HepG2 (cell line): ENCODE results near the gene TAF1C. TPM values are rescaled to one million over a fixed set of nuclear protein-coding genes. Genes with fewer than 3 reads are reported as not detected.

Source experiments
- ATAC-seq: fragments of 200-7000 bp; cut with Tn5 transposase; 3 replicates; pipeline ENCODE4 v1.9.1; 2020; ENCODE audit warnings: mild to moderate bottlenecking, moderate library complexity
- BruUV-seq: library from RNA; stranded (reverse); fragments of 400-500 nt; replicated peaks from 2 replicates; lab custom pipeline; 2021; lab: Mats Ljungman, UMichigan
- CTCF ChIA-PET: fragments of 300-600 bp; formaldehyde crosslinking; extraction: SDS; loops from one replicate; lab custom pipeline; 2021; ENCODE audit warnings: low total read pairs, inconsistent platforms, low intra/inter-chr PET ratio; lab: Yijun Ruan, JAX
- POLR2A ChIA-PET: fragments of 350-600 bp; sonication (Branson Sonifier 250); formaldehyde crosslinking; loops from one replicate; lab custom pipeline; 2020; ENCODE audit warnings: antibody characterized with exemption, inconsistent platforms; lab: Yijun Ruan, JAX
- DNase-seq: peaks from one replicate; pipeline ENCODE4 v3.0.0-alpha.2; 2015; ENCODE audit warnings: low spot score
- FAIRE-seq: peaks from 3 replicates; lab custom pipeline; 2011; peaks lifted over from hg19 to GRCh38; lab: Jason Lieb, UNC
- H2AFZ ChIP-seq: one replicate; pipeline ENCODE4 v1.6.1; 2011; ENCODE audit warnings: low read length, inconsistent platforms
- H3K27ac ChIP-seq: fragments of 300-600 bp; 3 replicates; pipeline ENCODE4 v1.8.0; 2011; ENCODE audit warnings: mixed run types, mild to moderate bottlenecking, mixed read lengths, low read length, inconsistent platforms; ENCODE audit not compliant: insufficient read depth; ENCODE audit errors: extremely low read length
- H3K27me3 ChIP-seq, 2 experiments: fragments of 200-600 bp in 1 of 2; 2 replicates in 1 of 2; 3 replicates in 1 of 2; pipeline versions ENCODE4 v1.6.0 to v1.8.0; 2011; ENCODE audit warnings: low read length in 2 of 2, mild to moderate bottlenecking in 2 of 2, moderate library complexity in 2 of 2, inconsistent platforms in 1 of 2; ENCODE audit not compliant: insufficient read depth in 2 of 2, control insufficient read depth in 1 of 2
- H3K36me3 ChIP-seq, 2 experiments: fragments of 200-600 bp in 1 of 2; replicated peaks in 1 of 2; 2 replicates in 1 of 2; 3 replicates in 1 of 2; pipeline versions ENCODE4 v1.5.1 to v1.8.0; 2011; ENCODE audit warnings: low read length in 2 of 2, inconsistent platforms in 1 of 2; ENCODE audit not compliant: insufficient read depth in 2 of 2, control insufficient read depth in 1 of 2
- H3K4me1 ChIP-seq: 2 replicates; pipeline ENCODE4 v1.5.1; 2012; ENCODE audit warnings: low read length, inconsistent platforms; ENCODE audit not compliant: insufficient read depth
- H3K4me2 ChIP-seq: 2 replicates; pipeline ENCODE4 v1.6.0; 2011; ENCODE audit warnings: low read depth, low read length, inconsistent platforms
- H3K4me3 ChIP-seq, 3 experiments: fragments of 200-600 bp in 1 of 3; sonication (generic), shearing (Covaris generic) in 1 of 3; replicated peaks in 1 of 3; 2 replicates each; pipeline ENCODE4 v1.5.1; 2011 to 2016; ENCODE audit warnings: low read length in 3 of 3, inconsistent platforms in 2 of 3, low read depth in 2 of 3, mild to moderate bottlenecking in 2 of 3, control low read depth in 1 of 3, mixed read lengths in 1 of 3; ENCODE audit not compliant: insufficient read depth in 1 of 3
- H3K79me2 ChIP-seq: one replicate; pipeline ENCODE4 v1.6.1; 2011; ENCODE audit warnings: low read length, inconsistent platforms; ENCODE audit not compliant: insufficient read depth
- H3K9ac ChIP-seq: 2 replicates; pipeline ENCODE4 v1.6.0; 2011; ENCODE audit warnings: mild to moderate bottlenecking, low read depth, low read length, inconsistent platforms; ENCODE audit not compliant: insufficient read depth
- H3K9me3 ChIP-seq: 2 replicates; pipeline ENCODE4 v1.5.1; 2012; ENCODE audit warnings: mild to moderate bottlenecking, low read length
- H4K20me1 ChIP-seq: 2 replicates; pipeline ENCODE4 v1.6.0; 2011; ENCODE audit warnings: inconsistent platforms, mild to moderate bottlenecking, low read length, moderate library complexity; ENCODE audit not compliant: insufficient read depth
- GABPA ChIP-seq, 2 experiments: IDR thresholded peaks; 2 replicates each; pipeline ENCODE4 v1.6.1; 2011 to 2016; ENCODE audit warnings: low read depth in 2 of 2, low read length in 1 of 2, missing biosample characterization in 1 of 2, missing genetic modification characterization in 1 of 2
- NFYB ChIP-seq: sonication (generic); formaldehyde crosslinking; IDR thresholded peaks from 2 replicates; pipeline ENCODE4 v1.4.0; 2020; ENCODE audit warnings: missing genetic modification reagents
- NFYC ChIP-seq: IDR thresholded peaks from 2 replicates; pipeline ENCODE4 v1.6.1; 2016; ENCODE audit warnings: missing genetic modification reagents, missing compliant biosample characterization
- PBX2 ChIP-seq: IDR thresholded peaks from 2 replicates; pipeline ENCODE4 v1.6.1; 2016; ENCODE audit warnings: control low read depth
- SP2 ChIP-seq: sonication (generic); formaldehyde crosslinking; IDR thresholded peaks from 2 replicates; pipeline ENCODE4 v1.5.1; 2020; ENCODE audit warnings: mild to moderate bottlenecking, missing genetic modification reagents
- ZBTB33 ChIP-seq: sonication (generic); formaldehyde crosslinking; IDR thresholded peaks from 2 replicates; pipeline ENCODE4 v1.4.0; 2020; ENCODE audit warnings: missing genetic modification reagents
- ZMAT3 ChIP-seq: sonication (generic); formaldehyde crosslinking; conservative IDR thresholded peaks from 2 replicates; pipeline ENCODE4 v1.7.0; 2021; ENCODE audit warnings: missing genetic modification reagents
- ZNF263 ChIP-seq: sonication (generic); formaldehyde crosslinking; IDR thresholded peaks from 2 replicates; pipeline ENCODE4 v1.4.0; 2020; ENCODE audit warnings: missing genetic modification reagents
- ZNF687 ChIP-seq: sonication (generic); formaldehyde crosslinking; IDR thresholded peaks from 2 replicates; pipeline ENCODE4 v1.5.1; 2020; ENCODE audit warnings: mild to moderate bottlenecking, missing genetic modification reagents, moderate library complexity
- WGBS: methylation state at CpG from one replicate; pipeline ENCODE4 v1.1.6; 2017; ENCODE audit warnings: low lambda C conversion rate; 5-methylcytosine and 5-hydroxymethylcytosine counted together
- in situ Hi-C: cut with HindIII; loops from 2 replicates; pipeline ENCODE4 v1.10.0; 2017; ENCODE audit warnings: low pct_unique_long_range_greater_than_20kb; ENCODE audit not compliant: extremely low pct_ligation_motif_present
- intact Hi-C: fragments of 100-400 bp; cut with micrococcal nuclease; formaldehyde crosslinking; loops from one replicate; pipeline ENCODE4 v1.10.0; 2022; ENCODE audit not compliant: unreplicated experiment
- polyA plus RNA-seq, 8 experiments: library from polyadenylated mRNA; depleted of rRNA in 3 of 8; stranded (reverse) in 7 of 8; unstranded in 1 of 8; fragments of >200 nt; fragmentation: Illumina TruSeq in 4 of 8; extraction: Trizol in 4 of 8; gene quantifications; 2 replicates each; pipeline versions ENCODE4 v1.2.1 to v1.2.3, GENCODE V29; 2011 to 2016; ENCODE audit warnings: low read depth in 4 of 8, missing spikeins in 1 of 8, mixed read lengths in 1 of 8; ENCODE audit not compliant: insufficient read depth in 1 of 8
- total RNA-seq, 5 experiments: library from RNA; depleted of rRNA; stranded (reverse); fragments of >200 nt; fragmentation: Illumina TruSeq; extraction: Trizol; gene quantifications; 2 replicates each; pipeline ENCODE4 v1.2.3, GENCODE V29; 2016; ENCODE audit warnings: low read depth in 1 of 5

TAF1C gene
- total and polyA plus RNA-seq, 2 of the 13 experiments (the other 11 are each of a cell fraction or from before 2014, with no cell fraction given): 15.6 to 20.8 TPM

GRCh38 chr16:84190731-84191388 is 4.0 kb upstream of the TAF1C start, which contains the start of gene ADAD2:
Gene ADAD2, plus strand, starts transcription at chr16:84191157. Its CDS starts 74 bp downstream, at chr16:84191231.
- H3K36me3 ChIP-seq: no peaks in the 10 kb centered on the region
- H4K20me1 ChIP-seq: no peaks in the 10 kb centered on the region
- no peak within 1 kb of the TSS for H3K9ac ChIP-seq
- FAIRE-seq (no peak), ATAC-seq (peak; percentile 10; the same call in 2 of the 3 replicates), DNase-seq (no peak)
- peaks cover 10% of the 10 kb centered on the region for H3K79me2 ChIP-seq
- H2AFZ ChIP-seq: no peak within 1 kb of the TSS
- intact Hi-C loops (no loop called here), in situ Hi-C loops (loop anchor here (25.0 kb wide), 1 partner anchor 229 kb away; the partner anchor contains the start of genes NECAB2 and OSGIN1)
- ChIA-PET CTCF (no interaction called here), POLR2A (no interaction called here)
- no peak within 1 kb of the TSS for H3K4me2 ChIP-seq
- BruUV-seq: no TSS peak
- H3K4me1 ChIP-seq: peaks cover under 1% of the 10 kb centered on the region; the same call in 1 of the 2 replicates
- no peaks in the 10 kb centered on the region for H3K9me3 ChIP-seq
- TF ChIP-seq SP2 (peak; percentile 84), ZBTB33 (peak; percentile 56; the same call in 1 of the 2 replicates), PBX2 (CRISPR knock-in tag) (peak; percentile 83), ZNF263 (no peak), NFYB (peak; percentile 84), ZNF687 (CRISPR knock-in tag) (peak; percentile 24; the same call in 1 of the 2 replicates), NFYC (peak; percentile 86), GABPA (IDR thresholded peaks at IDR 0.05; ENCODE audit: low read depth, low read length) (peak; percentile 27; the same call in 1 of the 2 replicates), GABPA (CRISPR knock-in tag; IDR thresholded peaks at IDR 0.05; ENCODE audit: low read depth) (peak; percentile 22; the same call in 1 of the 2 replicates), ZMAT3 (CRISPR knock-in tag) (no peak)
- H3K27ac ChIP-seq: no peak within 1 kb of the TSS
- H3K27me3 ChIP-seq: peaks cover 8 to 33% of the 10 kb centered on the region in 2 experiments; a peak in 3 of 5 replicates
- WGBS: 75% methylated on average over 33 of the region's 47 CpGs
- no peak within 1 kb of the TSS for H3K4me3 ChIP-seq
